HG03108 (cell line): ENCODE measurements around the gene GPATCH8.
"Not testable (repeated sequence)": the region's sequence is repeated elsewhere in the genome, so short reads cannot be mapped to it uniquely, and the experiment has no call there.

Experiments used
- ATAC-seq: cut with Tn5 transposase; IDR thresholded peaks from one replicate; pipeline ENCODE4 v1.9.1; 2021; ENCODE audit warnings: moderate library complexity; ENCODE audit not compliant: unreplicated experiment

GPATCH8 gene

DNA sequence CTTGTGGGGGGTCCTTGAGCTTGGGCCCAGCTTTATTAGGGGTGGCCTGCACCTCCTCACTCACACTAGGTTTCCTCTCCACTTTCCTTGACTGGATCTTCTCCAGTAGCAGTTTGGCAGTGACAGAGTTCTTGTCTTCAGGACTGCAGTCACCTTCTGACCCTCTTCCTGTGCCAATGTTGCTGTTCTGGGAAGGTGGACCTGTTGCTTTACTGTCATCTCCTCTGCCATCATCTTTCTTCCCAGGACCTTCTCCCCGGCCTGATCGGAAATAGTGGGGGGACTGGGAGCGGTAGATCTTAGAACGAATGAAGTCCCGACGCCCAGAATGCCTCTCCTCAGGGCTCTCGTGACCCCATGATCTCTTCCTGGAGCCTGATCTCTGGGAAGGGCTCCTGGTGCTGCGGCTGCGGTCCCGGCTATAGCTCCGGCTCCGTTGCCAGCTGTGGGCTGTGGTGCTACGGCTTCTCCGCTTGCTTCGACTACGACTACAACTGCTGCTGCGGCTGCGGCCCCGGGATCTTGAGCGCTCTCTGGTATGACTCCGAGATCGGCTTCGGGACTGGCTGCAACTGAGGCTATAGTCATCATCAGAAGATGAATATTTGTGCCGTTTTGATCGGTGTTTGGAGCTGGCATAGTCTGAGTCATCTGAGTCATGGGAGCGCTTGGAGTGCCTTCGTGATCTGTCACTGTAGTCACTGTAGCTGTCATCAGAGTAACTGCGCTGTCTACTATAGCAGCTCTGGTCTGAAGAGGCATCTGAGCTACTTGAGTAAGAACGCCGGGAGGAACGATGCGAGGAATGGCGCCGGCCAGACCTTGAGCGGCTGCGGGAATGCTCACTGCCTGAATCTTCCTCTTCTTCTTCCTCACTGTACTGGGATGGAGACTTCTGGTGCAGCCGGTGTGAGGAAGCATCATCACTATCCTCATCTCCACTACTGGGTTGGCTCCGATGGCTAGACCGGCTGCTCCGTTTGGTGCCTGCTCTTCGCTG is 104.2 kb downstream of the GPATCH8 start:
- ATAC-seq = no peak

DNA sequence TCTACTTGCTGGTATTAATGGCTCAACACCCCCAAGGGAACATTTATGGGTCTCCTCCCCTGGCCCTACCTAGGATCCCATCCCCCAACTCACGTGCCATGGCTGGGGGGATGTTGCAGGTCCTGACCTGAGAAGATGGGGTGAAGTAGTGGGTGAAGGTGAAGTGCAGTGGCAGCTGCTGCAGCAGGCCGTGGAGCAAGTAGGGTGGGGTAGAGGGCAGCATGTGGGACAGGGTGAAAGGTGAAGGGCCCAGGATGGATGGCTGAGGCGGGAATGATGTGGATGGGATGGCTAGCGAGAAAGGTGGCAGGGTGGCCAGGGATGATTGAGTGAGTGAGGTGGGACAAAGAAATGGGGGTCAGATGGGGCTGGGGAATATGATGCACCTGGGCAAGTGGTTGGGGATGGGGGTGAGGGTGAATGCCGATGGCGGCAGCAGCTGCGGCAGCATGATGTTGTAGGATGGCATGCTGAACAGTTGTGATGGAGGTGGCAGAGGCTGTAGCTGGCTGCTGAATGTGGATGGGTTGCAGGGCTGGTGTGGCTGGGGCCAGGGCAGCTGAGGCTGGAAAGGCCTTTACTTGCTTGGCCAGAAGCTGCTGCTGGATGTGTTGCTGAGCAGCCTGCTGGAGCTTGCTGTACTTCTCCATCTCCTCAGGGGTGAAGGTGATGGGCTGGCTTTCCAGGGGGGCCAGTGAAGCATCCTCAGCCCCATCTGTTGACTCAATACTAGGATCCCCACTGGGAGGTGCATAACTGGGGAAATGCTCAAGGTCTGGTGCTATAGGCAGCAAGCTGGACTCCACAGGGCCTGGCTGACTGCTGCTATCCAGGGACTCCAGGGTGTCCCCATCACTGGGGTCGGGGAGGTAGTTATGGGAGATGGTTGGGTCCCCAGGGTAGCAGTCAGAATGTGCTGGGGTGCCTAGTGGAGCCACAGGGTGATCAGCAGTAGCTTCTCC is 105.4 kb downstream of the GPATCH8 start:
- no peak for ATAC-seq

DNA sequence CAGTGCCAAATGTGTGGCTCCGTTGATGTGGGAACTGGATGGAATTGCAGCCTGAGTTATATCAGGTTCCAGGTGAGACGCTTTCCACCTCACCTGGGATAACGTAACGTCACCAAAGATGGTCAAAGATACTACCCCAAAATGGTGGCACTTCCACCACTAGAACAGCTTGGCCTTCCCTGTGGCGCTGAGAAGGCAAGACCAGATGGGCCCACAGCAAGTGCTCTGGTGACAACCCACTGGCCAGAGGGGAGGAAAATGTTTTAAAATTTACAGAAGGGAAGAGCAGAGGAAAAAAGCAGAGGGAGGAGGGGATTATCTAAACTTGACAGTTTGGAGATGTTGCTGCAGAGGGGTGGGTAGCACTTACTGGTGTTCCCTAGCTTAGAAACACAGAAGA is 106.3 kb downstream of the GPATCH8 start:
- ATAC-seq = no peak

DNA sequence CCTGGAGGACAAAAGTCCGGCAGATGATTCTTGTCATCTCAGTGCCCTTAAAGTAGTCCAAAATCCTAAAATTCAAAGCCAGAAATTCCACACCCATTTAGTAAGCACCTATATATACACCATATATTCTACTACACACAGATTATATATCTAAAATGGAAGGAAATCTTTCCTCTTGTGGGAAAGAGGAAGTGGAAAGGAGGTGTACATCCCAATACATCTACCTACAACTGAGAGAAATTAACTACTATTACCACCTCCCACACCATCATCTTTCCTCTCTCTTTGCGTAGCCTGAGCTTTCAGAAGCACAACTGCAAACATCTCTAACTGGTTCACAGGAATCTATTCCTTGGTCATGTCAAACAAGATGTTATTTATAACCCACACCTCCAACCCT is 108.4 kb downstream of the GPATCH8 start:
- no peak for ATAC-seq

DNA sequence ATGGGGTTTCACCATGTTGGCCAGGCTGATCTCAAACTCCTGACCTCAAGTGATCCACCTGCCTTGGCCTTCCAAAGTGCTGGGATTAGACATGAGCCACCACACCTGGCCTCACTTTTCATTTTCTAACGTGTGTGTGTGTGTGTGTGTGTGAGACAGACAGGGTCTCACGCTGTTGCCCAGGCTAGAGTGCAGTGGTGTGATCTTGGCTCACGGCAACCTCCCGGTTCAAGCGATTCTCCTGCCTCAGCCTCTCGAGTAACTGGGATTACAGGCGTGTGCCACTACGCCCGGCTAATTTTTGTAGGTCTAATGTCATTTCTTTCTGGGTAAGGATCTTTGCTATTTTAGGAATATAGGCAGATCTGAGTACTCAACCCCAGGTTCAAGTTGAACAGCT is 109.1 kb downstream of the GPATCH8 start:
- ATAC-seq = not testable (repeated sequence)

DNA sequence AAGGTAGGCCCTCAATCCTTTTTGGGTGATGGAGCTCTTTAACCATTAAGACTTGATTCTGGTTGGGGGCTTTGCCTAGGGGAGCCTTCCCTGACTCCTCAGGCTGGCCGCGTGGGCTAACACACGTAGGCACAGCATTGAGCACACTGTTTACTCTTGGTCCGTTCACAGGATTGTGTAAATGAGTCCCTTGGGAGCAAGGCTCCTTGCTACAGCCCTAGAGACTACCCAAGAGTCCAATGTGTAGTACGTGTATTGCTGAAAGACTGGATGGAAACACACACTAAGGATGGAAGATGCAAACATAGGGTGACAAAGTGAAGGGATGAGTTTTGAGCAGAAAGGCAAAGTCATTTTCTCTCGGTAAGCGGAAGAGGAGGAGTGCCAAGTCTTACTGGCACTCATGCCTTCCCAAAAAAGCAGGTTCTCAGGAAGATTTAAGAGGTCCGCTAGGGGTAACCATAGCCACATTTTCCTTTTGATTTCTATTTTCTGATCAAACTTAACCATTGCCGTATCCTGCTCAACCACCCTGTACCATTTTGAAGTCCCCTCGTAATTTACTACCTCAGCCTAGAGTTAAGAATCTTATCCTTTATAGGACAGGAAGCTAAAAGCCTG is 112.8 kb downstream of the GPATCH8 start:
- no peak for ATAC-seq

DNA sequence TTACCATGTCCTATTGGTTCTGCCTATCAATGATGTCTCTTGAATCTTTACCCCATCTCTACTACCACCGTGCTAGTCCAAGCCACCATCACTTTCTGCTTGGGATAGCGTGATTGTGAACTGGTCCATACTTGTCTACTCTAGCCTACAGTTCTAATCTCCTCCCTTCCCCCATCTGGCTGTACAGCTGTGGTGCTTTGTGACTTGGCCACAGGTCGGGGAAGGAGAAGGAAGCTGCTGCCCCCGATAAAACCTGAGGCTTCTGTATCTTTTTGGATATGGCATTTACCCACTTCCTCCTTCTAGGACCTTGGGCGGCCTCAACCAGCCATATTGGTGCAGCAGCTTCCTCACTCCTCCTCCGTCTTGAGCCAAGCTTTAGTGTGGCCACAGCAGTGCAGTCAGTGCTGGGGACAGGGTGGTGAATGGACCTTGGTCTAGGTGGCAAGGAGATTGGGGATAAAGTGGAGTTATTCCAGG is 113.4 kb downstream of the GPATCH8 start:
- no peak for ATAC-seq

DNA sequence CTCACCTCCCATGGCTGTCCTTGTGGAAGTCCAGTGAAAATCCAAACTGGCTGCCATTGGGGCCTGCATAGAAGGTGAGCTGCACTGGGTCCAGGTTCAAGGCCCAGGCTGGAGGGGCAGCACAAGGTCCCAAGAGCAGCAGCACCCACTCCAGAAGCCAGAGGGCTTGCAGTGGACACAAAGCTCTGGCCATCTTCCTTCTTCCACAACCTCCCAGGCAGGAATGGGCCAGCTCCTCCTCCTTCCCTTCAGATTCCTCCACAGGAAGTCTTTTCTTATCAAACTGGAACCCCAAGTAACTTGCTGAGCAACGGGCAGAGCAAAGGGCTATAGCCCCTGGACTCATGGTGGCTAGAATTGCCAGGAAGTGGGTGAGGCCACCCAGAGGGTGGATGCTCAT is 113.9 kb downstream of the GPATCH8 start, which contains the start of gene ITGA2B:
Gene ITGA2B, minus strand, starts transcription at position 369 of the 400 bp plus-strand sequence. Its CDS starts 176 bp downstream, at position 193.
- no peak for ATAC-seq

DNA sequence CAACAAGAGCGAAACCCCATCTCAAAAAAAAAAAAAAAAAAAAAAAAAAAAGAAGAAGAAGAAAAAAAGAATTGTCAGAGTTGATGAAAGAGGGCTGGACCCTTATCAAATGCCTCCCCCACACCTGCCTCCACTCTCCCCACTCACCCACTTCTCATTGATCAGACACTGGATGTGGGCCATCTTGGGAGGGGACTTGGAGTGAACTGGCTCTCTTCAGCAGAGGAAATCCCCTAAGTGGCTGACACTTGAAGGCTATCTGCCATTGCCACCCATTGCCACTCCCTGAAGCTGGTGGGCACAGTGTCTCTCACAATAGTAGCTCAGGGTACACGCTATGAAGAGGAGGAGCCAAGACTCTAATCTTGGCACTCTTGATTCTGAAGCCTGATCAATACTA is 115.4 kb downstream of the GPATCH8 start:
- ATAC-seq = no peak

DNA sequence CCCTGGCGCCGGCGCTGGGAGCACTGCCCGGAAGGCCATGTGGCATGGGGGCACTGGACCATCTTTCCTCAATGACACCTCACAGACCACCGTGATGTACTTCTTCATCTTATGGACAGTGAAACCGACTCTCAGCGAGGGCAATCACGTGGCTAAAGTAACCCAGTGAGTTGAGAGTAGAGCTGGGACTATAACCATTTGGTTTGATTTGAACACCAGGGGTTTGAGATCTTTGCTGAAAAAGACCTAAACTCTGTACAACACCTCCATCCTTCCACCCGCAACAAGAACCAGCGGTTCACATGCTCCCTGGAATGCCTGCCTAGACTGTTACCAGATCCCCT is 117.1 kb downstream of the GPATCH8 start:
- no peak for ATAC-seq

DNA sequence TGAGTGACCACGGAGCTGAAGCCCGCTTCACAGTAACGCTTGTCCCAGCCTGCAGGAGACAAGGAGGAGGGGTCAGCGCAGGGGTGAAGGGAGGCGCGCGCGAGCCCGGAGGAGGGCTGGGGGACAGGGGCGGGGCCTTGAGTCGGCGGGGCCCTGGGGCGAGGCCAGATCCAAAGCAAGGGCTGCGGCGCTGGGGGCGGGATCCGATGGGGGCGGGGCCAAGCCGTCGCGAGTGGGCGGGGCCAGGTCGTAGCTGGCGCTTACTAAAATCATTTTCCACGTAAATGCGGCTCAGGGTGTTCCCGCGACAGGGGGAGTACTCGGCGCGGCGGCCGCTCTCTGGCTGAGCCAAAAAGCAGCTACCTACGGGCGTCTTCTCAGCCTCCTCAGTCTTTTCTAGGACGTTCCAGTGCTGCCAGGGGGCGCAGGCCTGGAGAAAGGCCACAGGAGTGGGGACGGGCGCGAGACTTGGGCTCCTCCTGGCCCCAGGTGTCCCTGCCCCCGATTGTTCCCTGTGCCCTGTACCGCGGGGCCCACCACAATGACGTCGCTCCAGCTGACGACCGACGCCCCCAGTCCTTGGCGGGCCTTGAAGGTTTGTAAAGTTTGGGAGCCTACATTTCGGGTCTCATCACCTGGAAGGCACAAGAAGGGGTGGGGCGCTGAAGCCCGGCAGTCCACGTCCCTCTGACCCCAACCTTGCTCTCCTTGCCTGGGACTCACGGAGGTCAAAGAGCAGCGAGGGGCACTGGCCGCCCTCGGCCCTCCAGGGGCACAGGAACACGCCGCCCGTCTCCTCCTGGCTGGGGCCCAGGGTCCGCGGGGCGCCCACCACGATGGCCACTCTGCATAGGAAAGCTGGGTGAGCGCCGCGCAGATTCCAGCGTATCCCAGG is 117.7 kb downstream of the GPATCH8 start:
- ATAC-seq = no peak

DNA sequence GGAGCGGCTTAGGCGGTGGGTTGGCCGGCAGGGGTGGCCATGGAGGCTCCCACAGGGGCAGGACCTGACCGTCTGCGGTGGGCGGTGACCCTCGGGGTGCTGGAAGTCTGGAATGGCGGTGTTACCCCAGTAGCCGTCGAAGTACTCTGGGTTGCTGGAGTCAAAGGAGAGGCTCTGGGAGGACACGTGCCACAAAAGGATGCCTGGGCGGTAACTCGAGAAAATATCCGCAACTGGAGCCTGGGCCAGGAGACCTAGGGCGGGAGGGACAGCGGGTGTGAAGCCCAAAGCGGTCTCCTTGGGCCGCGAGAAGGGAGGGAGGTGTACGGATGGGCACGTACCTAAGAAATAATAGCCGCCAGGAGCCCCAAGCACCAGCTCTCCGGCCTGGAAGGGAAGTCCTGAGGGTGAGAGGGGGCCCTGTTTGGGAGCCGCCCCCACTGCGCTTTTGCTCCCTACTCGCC is 118.4 kb downstream of the GPATCH8 start:
- no peak for ATAC-seq

DNA sequence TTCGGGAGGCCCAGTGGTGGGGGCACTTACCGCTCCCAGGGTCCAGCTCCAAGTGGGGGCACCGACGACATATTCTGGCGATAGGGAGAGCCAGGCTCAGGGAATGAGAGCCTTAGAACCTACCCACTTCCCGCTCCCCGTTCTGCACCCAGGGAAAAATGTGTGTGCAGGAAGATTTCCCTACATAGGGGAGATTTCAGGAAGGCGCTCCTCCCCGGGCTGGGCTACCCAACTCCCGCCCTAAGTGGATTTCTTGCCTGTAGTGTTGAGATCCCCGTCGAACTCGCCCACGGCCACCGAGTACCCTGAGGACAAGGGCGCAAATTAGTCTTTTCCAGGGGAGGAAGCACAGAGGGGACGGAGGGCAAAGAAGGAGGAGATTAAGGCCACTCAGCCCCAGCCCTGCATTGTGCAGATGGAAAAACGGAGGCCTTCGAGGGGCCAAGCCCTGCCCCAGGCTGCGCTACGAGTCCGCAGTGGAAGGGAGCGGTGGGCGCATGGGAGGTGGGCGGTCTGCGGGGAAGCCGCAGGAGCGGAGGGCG is 118.9 kb downstream of the GPATCH8 start:
- no peak for ATAC-seq

DNA sequence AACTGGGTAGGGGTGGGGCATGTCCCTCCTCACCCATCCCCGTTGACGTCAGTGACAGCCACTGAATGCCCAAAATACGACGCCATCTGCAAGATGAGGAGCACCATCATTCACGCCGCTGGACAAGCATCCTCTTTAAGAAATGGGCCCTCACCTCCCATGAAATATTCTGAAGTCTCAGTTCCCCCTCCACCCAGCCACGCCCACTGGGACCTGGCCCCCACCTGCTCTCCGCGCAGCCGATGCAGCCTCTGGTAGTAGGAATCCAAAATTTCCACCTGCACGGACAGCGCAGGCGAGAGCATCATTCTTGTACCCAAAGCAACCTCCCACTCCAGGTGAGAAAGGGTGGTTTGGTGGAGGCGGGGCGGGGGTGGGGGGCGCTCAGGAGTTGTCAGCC is 119.3 kb downstream of the GPATCH8 start:
- ATAC-seq = no peak

DNA sequence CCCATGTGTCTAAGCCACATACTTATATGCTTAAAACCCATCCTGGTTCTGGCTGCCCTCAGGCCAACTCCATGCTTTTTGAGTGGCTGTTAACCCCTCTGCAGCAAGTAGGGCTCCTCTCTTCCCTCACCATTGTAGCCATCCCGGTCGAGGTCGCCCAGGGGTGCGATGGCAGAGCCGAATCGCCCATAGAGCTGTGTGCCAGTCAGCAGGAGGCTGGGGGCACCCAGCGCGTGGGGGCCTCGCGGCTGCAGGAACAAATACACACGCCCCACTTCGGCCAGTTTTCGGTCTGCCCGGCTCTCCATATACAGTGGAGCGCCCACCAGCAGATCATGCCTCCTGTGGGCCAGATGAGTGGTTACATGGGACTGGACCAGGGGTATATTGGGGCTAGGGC is 119.8 kb downstream of the GPATCH8 start:
- no peak for ATAC-seq

DNA sequence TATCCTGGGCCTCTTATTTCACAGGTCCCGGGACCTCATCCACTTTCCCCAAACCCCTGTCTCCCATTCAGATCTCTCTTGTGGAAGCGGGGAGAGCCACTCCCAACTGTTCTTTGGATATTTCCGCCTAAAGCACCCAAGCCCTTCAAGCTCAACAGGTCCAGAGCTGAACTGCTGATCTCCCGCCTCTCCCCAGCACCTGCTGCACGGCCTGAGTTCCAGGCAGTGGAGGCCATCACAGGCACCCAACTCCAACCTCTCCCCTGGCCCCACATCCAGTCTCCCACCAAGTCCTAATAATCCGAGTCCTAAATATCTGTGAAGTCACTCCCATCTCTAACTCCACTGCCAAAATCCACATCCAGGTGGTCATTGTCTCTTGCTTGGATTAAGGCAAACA is 120.3 kb downstream of the GPATCH8 start:
- ATAC-seq = no peak

DNA sequence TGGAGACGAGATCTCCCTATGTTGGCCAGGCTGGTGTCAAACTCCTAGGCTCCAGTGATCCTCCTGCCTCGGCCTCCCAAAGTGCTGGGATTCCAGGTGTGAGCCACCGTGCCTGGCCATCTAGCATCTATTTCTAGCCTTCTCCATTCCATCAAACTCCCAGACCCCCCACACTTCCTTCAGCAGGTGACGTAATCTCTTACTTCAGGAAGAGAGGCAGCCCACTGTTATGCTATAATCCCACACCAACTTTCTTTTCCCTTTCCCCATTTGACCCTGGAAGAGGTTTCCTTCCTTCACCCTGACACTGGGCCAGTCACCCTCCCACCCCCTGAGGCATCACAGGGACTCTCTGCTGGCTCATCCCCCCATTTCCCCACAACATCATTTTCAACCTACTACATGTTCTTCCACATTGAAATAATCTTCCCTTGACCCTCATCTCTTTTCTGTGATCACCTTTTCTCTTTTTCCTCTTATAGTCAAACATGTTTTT is 121.3 kb downstream of the GPATCH8 start:
- no peak for ATAC-seq

DNA sequence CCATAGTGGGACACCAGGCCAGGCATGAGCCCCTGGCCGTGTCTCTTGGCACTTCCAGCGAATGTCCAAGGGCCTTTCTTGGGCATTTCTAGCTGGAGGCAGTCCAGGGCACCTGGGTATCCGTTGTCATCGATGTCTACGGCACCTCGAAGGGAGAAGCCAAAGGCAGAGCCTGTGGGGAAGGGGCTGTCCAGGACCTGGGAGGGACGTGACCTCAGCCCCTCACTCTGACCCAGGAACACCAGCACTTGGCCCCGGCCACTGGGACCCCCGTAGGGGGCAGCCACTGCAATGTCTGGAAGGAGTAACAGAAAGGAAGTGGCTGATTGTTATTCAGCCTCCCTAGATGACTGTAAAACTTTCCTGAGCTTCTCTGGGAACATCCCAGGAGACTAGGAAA is 122.4 kb downstream of the GPATCH8 start:
- ATAC-seq = no peak

DNA sequence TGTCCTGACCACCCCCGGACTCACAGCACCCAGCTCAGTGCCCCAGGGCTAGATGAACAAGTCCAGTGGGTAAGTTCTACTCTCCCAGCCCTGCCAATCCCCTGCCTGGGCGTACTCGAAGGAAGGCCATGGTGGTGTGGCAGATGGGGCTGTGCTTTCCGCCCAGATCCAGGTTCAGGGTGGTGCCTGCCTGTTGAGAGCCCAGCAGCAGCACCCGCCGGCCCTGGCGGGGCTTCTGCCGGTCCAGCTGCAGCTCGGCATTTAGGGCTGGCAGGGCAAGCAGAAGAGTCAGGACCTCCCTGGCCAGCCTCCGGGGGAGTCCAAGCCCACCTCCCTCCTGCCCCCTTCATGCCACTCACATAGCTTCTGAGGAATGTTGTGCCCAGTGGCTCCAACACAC is 123.3 kb downstream of the GPATCH8 start:
- no peak for ATAC-seq
